Testis (tissue), 3 donors: ENCODE measurements around the gene LRRC17. TPM values are rescaled to one million over a fixed set of nuclear protein-coding genes. Genes with fewer than 3 reads are reported as not detected.

ENCODE experiments used
- DNase-seq: peaks from one replicate; pipeline ENCODE4 v3.0.0-alpha.2; 2019
- H3K27ac ChIP-seq, 2 donors: fragments of 200-600 bp; sonication (generic); one replicate each; pipeline ENCODE4 v1.5.1; 2019
- H3K27me3 ChIP-seq: fragments of 200-600 bp; sonication (generic); one replicate; pipeline ENCODE4 v1.5.1; 2019
- H3K36me3 ChIP-seq: fragments of 200-600 bp; sonication (generic); one replicate; pipeline ENCODE4 v1.5.1; 2017; ENCODE audit warnings: low read depth; ENCODE audit errors: missing control alignments
- H3K4me1 ChIP-seq: fragments of 200-600 bp; sonication (generic); one replicate; pipeline ENCODE4 v1.5.1; 2019
- H3K4me3 ChIP-seq, 2 donors: fragments of 200-600 bp; sonication (generic); one replicate each; pipeline ENCODE4 v1.5.1; 2017 to 2019
- H3K9me3 ChIP-seq: fragments of 200-600 bp; sonication (generic); one replicate; pipeline ENCODE4 v1.5.1; 2017
- CTCF ChIP-seq, 3 experiments: fragments of 450-650 bp in 2 of 3; fragments of 200-600 bp in 1 of 3; sonication (generic) in 1 of 3; IDR thresholded peaks; one replicate each; pipeline ENCODE4 v1.5.1; 2016 to 2019; ENCODE audit warnings: antibody characterized with exemption in 3 of 3, mild to moderate bottlenecking in 2 of 3, moderate library complexity in 1 of 3
- POLR2A ChIP-seq: fragments of 450-650 bp; IDR thresholded peaks from one replicate; pipeline ENCODE4 v1.6.1; 2017; ENCODE audit warnings: antibody characterized with exemption, mild to moderate bottlenecking, moderate library complexity
- WGBS, 2 donors: methylation state at CpG; one replicate each; pipeline ENCODE4 v1.1.5; 2018; 5-methylcytosine and 5-hydroxymethylcytosine counted together
- intact Hi-C: fragments of 100-400 bp; cut with DNase I; formaldehyde crosslinking; loops from one replicate; pipeline ENCODE4 v1.15.1; 2023; ENCODE audit warnings: low total_unique reads
- polyA plus RNA-seq: library from polyadenylated mRNA; stranded (reverse); fragments of 350-450 nt; fragmentation: Illumina TruSeq; extraction: RNeasy Lipid Tissue Mini Kit (QIAGEN cat#74804); gene quantifications from one replicate; pipeline ENCODE4 v1.2.3, GENCODE V29; 2014; ENCODE audit warnings: low read depth, low replicate concordance; ENCODE audit not compliant: insufficient read depth
- total RNA-seq, 2 donors: library from RNA; depleted of rRNA; stranded (reverse); fragments of >200 nt; gene quantifications; one replicate each; pipeline ENCODE4 v1.2.3, GENCODE V29; 2016

LRRC17 gene
- total and polyA plus RNA-seq, 3 donors from 2014 or later: 5.8 to 9.7 (median 8.2) TPM

- Histone ChIP-seq H3K9me3 (no peaks in the 10 kb centered on the region), H3K4me3 (no peak overlapping the region), H3K4me1 (peaks cover 16% of the 10 kb centered on the region), H3K27me3 (no peaks in the 10 kb centered on the region), H3K27ac (peak overlapping the region in 1 of 2 donors; percentile 75), H3K36me3 (no peaks in the 10 kb centered on the region)
- DNase-seq: no peak
- TF ChIP-seq CTCF (IDR thresholded peaks at IDR 0.05) (no peak), POLR2A (no peak)
- 81 to 85% methylated on average over 5 of the region's 5 CpGs for WGBS, 2 donors
- intact Hi-C loops: no loop called here
Measured at GRCh38 chr7:102992509-102992937, 79.7 kb downstream of the LRRC17 start.

GRCh38 chr7:102992938-102993717 lies 80.3 kb downstream of the LRRC17 start:
- DNase-seq: no peak
- H3K27ac ChIP-seq: peak overlapping the region in 1 of 2 donors; percentile 75

GRCh38 chr7:102993718-102994029 lies 80.9 kb downstream of the LRRC17 start:
- no peak overlapping the region for H3K4me3 ChIP-seq
- intact Hi-C loops: no loop called here
- no peaks in the 10 kb centered on the region for H3K36me3 ChIP-seq
- H3K9me3 ChIP-seq: no peaks in the 10 kb centered on the region
- TF ChIP-seq CTCF (IDR thresholded peaks at IDR 0.05): no peak
- WGBS, 2 donors: 11 to 22% methylated on average over 1 of the region's 1 CpG
- DNase-seq: no peak
- no peaks in the 10 kb centered on the region for H3K27me3 ChIP-seq
- peaks cover 11% of the 10 kb centered on the region for H3K4me1 ChIP-seq
- H3K27ac ChIP-seq: peak overlapping the region in 1 of 2 donors; percentile 75

More at GRCh38 chr7:102992938-102993717, 80.3 kb downstream of the LRRC17 start:
- H3K4me1 ChIP-seq: peaks cover 16% of the 10 kb centered on the region
- WGBS, 2 donors: 21 to 36% methylated on average over 2 of the region's 2 CpGs
- intact Hi-C loops: no loop called here
- no peaks in the 10 kb centered on the region for H3K9me3 ChIP-seq
- no peak overlapping the region for H3K4me3 ChIP-seq
- H3K27me3 ChIP-seq: no peaks in the 10 kb centered on the region
- H3K36me3 ChIP-seq: no peaks in the 10 kb centered on the region
- no peak for TF ChIP-seq CTCF (IDR thresholded peaks at IDR 0.05)

- H3K4me3 ChIP-seq: peak overlapping the region in 1 of 2 donors; percentile 8
- no peak overlapping the region for H3K27ac ChIP-seq
- TF ChIP-seq CTCF (IDR thresholded peaks at IDR 0.05) (no peak), POLR2A (no peak)
- intact Hi-C loops: no loop called here
- H3K9me3 ChIP-seq: no peaks in the 10 kb centered on the region
- H3K27me3 ChIP-seq: no peaks in the 10 kb centered on the region
- peaks cover 6% of the 10 kb centered on the region for H3K4me1 ChIP-seq
- 56 to 66% methylated on average over 3 of the region's 3 CpGs for whole genome bisulfite sequencing, 2 donors
- no peaks in the 10 kb centered on the region for H3K36me3 ChIP-seq
- peak; percentile 75 for DNase-seq
Measured at GRCh38 chr7:102994567-102994966, 81.8 kb downstream of the LRRC17 start.

Other genes with a start within 250 kb of the LRRC17 start
- gene POLR2J2, start 241.3 kb upstream of the LRRC17 start, total RNA-seq: 10 to 100 TPM in 1 of 2 donors, 1 to 10 TPM in 1; 7.6 to 10.2 TPM
- gene POLR2J2, start 241.3 kb upstream of the LRRC17 start, polyA plus RNA-seq: 1.4 TPM
- 10 to 100 TPM; 15.2 to 23.9 TPM for gene FAM185A, start 164.0 kb upstream of the LRRC17 start, total RNA-seq
- gene FAM185A, start 164.0 kb upstream of the LRRC17 start, polyA plus RNA-seq: 4.5 TPM
- gene FBXL13, start 161.8 kb downstream of the LRRC17 start, total RNA-seq: 10 to 100 TPM; 21.1 to 38.8 TPM
- gene FBXL13, start 161.8 kb downstream of the LRRC17 start, polyA plus RNA-seq: 28.6 TPM
- gene ARMC10, start 162.1 kb downstream of the LRRC17 start, total RNA-seq: 10 to 100 TPM; 61.7 to 64.4 TPM
- gene ARMC10, start 162.1 kb downstream of the LRRC17 start, polyA plus RNA-seq: 31.2 TPM
- 10 to 100 TPM; 44.7 to 53.1 TPM for gene NAPEPLD, start 236.1 kb downstream of the LRRC17 start, total RNA-seq
- 32.3 TPM for gene NAPEPLD, start 236.1 kb downstream of the LRRC17 start, polyA plus RNA-seq